ENCODE results near the gene FSTL3.
"Not testable (repeated sequence)": the region's sequence is repeated elsewhere in the genome, so short reads cannot be mapped to it uniquely, and the experiment has no call there.

Gene FSTL3

DNA sequence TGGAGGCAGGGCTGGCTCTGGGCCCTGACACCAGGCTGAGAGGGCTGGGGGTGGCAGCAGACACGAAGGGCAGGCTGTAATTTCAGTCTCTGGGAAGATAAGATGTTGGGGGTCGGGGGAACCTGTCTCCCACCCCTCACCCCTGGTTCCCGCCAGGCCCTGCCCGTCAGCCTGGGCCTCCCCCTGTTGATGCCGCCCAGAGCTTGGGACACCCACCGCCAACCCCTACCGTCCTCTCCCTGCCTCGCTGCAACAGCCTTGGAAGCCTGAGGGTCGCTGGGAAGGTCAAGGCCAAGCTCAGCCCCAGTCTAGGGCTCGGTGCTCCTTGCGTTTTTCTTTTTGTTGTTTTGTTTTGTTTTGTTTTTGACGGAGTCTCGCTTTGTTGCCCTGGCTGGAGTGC, 47.1 kb downstream of the FSTL3 start:
- no peak overlapping the region for H3K9ac ChIP-seq (ENCODE audit: low read depth, low read length)

DNA sequence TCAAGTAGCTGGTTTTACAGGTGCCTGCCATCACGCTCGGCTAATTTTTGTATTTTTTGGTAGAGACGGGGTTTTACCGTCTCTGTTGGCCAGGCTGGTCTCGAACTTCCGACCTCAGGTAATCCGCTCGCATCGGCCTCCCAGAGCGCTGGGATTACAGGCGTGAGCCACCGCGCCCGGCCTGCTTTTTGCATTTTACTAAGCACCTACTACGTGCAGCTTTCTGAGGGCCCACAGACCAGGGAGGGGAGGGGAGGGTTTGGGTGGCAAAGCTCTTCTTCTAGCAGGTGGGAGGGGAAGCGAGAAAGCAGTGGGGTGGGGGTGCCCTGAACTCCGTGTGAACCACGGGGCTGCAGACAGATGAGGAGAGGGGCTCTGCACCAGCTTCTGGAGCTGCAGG, 47.5 kb downstream of the FSTL3 start:
- Histone ChIP-seq H3K36me3 (ENCODE audit: control insufficient read depth, insufficient read depth, low read length) (no peaks in the 10 kb centered on the region), H3K9me3 (ENCODE audit: control insufficient read depth, insufficient read depth, low read length) (no peaks in the 10 kb centered on the region), H3K27ac (ENCODE audit: low read depth, low read length) (no peak overlapping the region), H3K4me3 (ENCODE audit: low read depth, low read length) (no peak overlapping the region), H3K4me1 (ENCODE audit: control insufficient read depth, insufficient read depth, low read length) (no peaks in the 10 kb centered on the region), H3K27me3 (ENCODE audit: control insufficient read depth, insufficient read depth, low read length) (no peaks in the 10 kb centered on the region), H3K9ac (ENCODE audit: low read depth, low read length) (no peak overlapping the region)

More for the DNA sequence above, 47.1 kb downstream of the FSTL3 start:
- no peak overlapping the region for H3K4me3 ChIP-seq (ENCODE audit: low read depth, low read length)
- no peaks in the 10 kb centered on the region for H3K36me3 ChIP-seq (ENCODE audit: control insufficient read depth, insufficient read depth, low read length)
- no peak overlapping the region for H3K27ac ChIP-seq (ENCODE audit: low read depth, low read length)
- H3K4me1 ChIP-seq (ENCODE audit: control insufficient read depth, insufficient read depth, low read length): no peaks in the 10 kb centered on the region
- H3K9me3 ChIP-seq (ENCODE audit: control insufficient read depth, insufficient read depth, low read length): no peaks in the 10 kb centered on the region
- H3K27me3 ChIP-seq (ENCODE audit: control insufficient read depth, insufficient read depth, low read length): no peaks in the 10 kb centered on the region

DNA sequence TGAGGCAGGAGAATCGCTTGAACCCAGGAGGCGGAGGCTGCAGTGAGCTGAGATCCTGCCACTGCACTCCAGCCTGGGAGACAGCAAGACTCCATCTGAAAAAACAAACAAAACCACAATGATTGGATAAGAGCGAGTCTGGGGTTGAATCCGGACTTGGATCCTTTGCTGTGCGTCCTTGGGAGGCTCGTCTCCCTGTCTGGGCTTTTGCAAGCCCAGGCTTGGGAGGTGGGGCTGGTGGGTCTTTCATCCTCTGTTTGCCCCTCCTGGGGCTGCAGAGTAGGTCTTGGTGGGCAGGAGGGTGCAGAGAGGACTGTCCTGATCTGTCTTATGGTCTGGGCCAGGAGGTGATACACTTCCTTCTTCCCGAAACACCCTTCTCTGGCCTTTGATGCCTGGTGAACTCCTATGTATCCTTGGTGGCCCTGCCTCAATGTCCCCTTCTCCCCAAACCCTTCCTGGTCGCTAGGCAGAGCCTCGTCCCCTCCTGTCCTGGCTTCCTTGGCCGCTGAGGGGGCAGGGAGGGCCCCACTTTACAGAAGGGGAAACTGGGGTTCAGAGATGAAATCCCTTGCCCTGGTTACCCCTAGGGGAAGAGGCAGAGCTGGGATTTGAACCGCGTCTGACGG, 49.4 kb downstream of the FSTL3 start:
- no peaks in the 10 kb centered on the region for H3K27me3 ChIP-seq (ENCODE audit: control insufficient read depth, insufficient read depth, low read length)
- H3K36me3 ChIP-seq (ENCODE audit: control insufficient read depth, insufficient read depth, low read length): no peaks in the 10 kb centered on the region

DNA sequence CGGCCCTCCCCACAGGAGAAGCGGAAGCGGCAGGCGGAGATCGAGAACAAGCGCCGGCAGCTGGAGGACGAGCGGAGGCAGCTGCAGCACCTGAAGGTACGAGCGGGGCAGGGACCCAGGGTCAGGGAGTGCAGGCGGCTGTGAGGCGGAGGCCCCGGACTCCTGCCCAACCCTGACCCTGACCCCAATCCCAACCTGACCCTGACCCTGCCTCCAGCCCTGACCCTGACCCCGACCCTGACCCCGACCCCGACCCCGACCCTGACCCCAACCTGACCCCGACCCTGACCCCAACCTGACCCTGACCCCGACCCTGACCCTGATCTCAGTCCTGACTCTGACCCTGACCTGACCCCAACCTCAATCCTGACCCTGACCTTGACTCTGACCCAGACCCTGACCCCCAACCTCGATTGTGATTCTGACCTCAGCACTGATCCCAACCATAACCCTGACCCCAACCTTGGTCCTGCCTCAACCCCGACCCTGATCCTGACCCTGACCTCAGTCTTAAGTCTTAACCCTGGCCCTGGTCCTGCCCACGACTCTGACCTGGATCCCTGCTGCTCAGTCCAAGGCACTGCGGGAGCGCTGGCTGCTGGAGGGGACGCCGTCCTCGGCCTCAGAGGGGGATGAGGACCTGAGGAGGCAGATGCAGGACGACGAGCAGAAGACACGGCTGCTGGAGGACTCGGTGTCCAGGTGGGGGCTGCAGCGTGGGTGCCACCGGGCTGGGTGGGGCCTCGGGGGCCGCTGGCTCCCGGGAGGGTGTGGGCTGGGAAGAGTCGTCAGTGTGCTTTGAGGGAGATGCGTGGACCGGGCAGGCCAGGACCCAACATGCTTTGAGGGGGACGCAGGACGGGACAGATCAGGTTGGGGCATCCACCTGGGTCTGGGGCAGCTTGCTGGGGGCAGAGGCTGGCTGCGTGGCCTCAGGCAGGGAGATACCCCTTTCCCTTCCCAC, 51.1 kb downstream of the FSTL3 start:
- Histone ChIP-seq H3K4me1 (ENCODE audit: control insufficient read depth, insufficient read depth, low read length) (no peaks in the 10 kb centered on the region), H3K9me3 (ENCODE audit: control insufficient read depth, insufficient read depth, low read length) (no peaks in the 10 kb centered on the region), H3K27me3 (ENCODE audit: control insufficient read depth, insufficient read depth, low read length) (no peaks in the 10 kb centered on the region), H3K9ac (ENCODE audit: low read depth, low read length) (no peak overlapping the region), H3K4me3 (ENCODE audit: low read depth, low read length) (no peak overlapping the region), H3K36me3 (ENCODE audit: control insufficient read depth, insufficient read depth, low read length) (no peaks in the 10 kb centered on the region), H3K27ac (ENCODE audit: low read depth, low read length) (no peak overlapping the region)

More for the DNA sequence above, 49.4 kb downstream of the FSTL3 start:
- no peak overlapping the region for H3K4me3 ChIP-seq (ENCODE audit: low read depth, low read length)
- no peak overlapping the region for H3K27ac ChIP-seq (ENCODE audit: low read depth, low read length)
- H3K9ac ChIP-seq (ENCODE audit: low read depth, low read length): no peak overlapping the region
- H3K9me3 ChIP-seq (ENCODE audit: control insufficient read depth, insufficient read depth, low read length): no peaks in the 10 kb centered on the region
- no peaks in the 10 kb centered on the region for H3K4me1 ChIP-seq (ENCODE audit: control insufficient read depth, insufficient read depth, low read length)

DNA sequence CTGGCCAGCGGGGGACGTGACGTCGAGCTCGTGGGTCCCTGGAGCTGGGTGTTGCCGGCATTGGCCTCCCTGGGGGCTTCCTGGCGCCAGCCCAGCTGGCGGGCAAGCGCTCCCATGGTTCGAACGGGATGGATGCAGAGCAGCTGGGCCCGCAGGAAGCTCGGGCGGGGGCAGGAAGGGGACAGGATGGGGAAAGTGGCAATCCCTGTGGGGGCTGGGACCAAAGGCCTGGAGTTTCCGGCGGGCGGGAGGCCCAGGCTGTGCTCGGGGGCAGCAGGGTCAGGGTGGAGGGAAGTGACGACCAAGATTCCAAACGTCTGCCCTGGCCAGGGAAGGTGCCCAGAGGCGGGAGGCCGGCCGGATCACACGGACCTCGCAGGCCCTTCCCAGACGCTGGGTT, 51.8 kb downstream of the FSTL3 start:
- no peaks in the 10 kb centered on the region for H3K36me3 ChIP-seq (ENCODE audit: control insufficient read depth, insufficient read depth, low read length)
- H3K27me3 ChIP-seq (ENCODE audit: control insufficient read depth, insufficient read depth, low read length): no peaks in the 10 kb centered on the region
- H3K9ac ChIP-seq (ENCODE audit: low read depth, low read length): no peak overlapping the region
- H3K4me3 ChIP-seq (ENCODE audit: low read depth, low read length): no peak overlapping the region
- H3K27ac ChIP-seq (ENCODE audit: low read depth, low read length): no peak overlapping the region
- H3K4me1 ChIP-seq (ENCODE audit: control insufficient read depth, insufficient read depth, low read length): no peaks in the 10 kb centered on the region
- H3K9me3 ChIP-seq (ENCODE audit: control insufficient read depth, insufficient read depth, low read length): no peaks in the 10 kb centered on the region

DNA sequence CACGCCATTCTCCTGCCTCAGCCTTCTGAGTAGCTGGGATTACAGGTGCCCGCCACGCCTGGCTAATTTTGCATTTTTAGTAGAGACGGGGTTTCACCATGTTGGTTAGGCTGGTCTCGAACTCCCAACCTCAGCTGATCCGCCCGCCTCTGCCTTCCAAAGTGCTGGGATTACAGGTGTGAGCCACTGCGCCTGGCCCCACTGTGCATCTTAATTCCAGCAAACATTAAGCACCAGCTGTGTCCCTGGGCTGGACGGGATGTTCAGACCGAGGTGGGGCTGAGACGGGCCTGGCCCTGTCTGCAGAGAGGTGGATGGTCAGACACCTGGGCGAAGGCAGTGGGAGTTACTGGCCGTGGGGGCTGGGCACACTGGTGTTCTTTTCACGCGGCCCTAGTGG, 53.4 kb downstream of the FSTL3 start:
- H3K4me1 ChIP-seq (ENCODE audit: control insufficient read depth, insufficient read depth, low read length); H3K9ac ChIP-seq (ENCODE audit: low read depth, low read length); H3K9me3 ChIP-seq (ENCODE audit: control insufficient read depth, insufficient read depth, low read length); H3K27me3 ChIP-seq (ENCODE audit: control insufficient read depth, insufficient read depth, low read length); H3K4me3 ChIP-seq (ENCODE audit: low read depth, low read length); H3K36me3 ChIP-seq (ENCODE audit: control insufficient read depth, insufficient read depth, low read length); H3K27ac ChIP-seq (ENCODE audit: low read depth, low read length): not testable (repeated sequence)

DNA sequence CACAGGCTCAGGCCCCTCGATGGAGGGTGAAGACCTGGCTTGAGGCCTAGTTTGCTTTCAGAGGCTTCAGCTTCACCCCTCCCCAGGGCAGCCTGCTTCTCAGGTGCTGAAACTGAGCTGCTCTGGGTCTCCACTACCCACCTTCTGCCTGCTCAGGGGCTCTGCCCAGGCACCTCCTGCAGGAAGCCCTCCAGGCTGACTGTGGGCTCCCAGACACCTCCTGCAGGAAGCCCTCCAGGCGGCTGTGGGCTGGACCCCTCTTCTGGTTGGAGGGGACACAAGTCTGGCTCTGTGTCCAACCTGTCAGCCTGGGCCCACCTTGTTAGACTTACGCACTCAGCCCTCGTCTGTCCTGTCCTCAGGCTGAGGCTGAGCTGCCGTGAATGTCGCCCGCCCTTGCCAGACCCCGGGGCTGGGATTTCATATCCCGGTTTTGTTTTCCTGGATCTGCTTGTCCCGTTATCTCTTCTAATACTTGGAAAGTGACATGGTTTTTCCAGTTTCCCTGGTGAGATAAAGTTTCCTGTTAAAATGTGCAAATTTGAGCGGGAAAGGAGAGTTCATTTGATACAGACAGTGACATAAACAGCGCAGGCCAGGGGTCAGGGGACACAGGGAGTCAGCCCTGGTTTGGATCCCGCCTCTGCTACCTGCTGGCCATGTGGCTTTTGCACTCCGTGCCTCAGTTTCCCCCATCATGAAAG, 53.9 kb downstream of the FSTL3 start:
- Histone ChIP-seq H3K36me3 (ENCODE audit: control insufficient read depth, insufficient read depth, low read length) (no peaks in the 10 kb centered on the region), H3K4me3 (ENCODE audit: low read depth, low read length) (no peak overlapping the region), H3K27ac (ENCODE audit: low read depth, low read length) (no peak overlapping the region), H3K9me3 (ENCODE audit: control insufficient read depth, insufficient read depth, low read length) (no peaks in the 10 kb centered on the region), H3K4me1 (ENCODE audit: control insufficient read depth, insufficient read depth, low read length) (no peaks in the 10 kb centered on the region), H3K27me3 (ENCODE audit: control insufficient read depth, insufficient read depth, low read length) (no peaks in the 10 kb centered on the region), H3K9ac (ENCODE audit: low read depth, low read length) (no peak overlapping the region)

DNA sequence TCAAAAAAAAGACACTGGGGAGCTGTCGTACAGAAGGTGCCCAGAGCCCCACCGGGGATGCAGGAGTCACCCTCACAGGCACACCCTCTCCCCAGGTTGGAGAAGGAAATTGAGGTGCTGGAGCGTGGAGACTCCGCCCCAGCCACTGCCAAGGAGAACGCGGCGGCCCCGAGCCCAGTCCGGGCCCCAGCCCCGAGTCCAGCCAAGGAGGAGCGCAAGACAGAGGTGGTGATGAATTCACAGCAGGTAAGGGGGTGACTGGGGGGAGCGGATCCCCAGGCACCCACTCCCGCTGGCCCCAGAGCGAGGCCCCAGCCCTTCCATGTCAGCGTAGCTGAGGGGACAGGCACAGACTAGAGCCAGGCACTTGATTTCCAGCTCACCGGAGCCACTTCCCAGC, 54.8 kb downstream of the FSTL3 start:
- Histone ChIP-seq H3K9me3 (ENCODE audit: control insufficient read depth, insufficient read depth, low read length) (no peaks in the 10 kb centered on the region), H3K27ac (ENCODE audit: low read depth, low read length) (no peak overlapping the region), H3K4me3 (ENCODE audit: low read depth, low read length) (no peak overlapping the region), H3K4me1 (ENCODE audit: control insufficient read depth, insufficient read depth, low read length) (no peaks in the 10 kb centered on the region), H3K27me3 (ENCODE audit: control insufficient read depth, insufficient read depth, low read length) (no peaks in the 10 kb centered on the region), H3K36me3 (ENCODE audit: control insufficient read depth, insufficient read depth, low read length) (no peaks in the 10 kb centered on the region), H3K9ac (ENCODE audit: low read depth, low read length) (no peak overlapping the region)

DNA sequence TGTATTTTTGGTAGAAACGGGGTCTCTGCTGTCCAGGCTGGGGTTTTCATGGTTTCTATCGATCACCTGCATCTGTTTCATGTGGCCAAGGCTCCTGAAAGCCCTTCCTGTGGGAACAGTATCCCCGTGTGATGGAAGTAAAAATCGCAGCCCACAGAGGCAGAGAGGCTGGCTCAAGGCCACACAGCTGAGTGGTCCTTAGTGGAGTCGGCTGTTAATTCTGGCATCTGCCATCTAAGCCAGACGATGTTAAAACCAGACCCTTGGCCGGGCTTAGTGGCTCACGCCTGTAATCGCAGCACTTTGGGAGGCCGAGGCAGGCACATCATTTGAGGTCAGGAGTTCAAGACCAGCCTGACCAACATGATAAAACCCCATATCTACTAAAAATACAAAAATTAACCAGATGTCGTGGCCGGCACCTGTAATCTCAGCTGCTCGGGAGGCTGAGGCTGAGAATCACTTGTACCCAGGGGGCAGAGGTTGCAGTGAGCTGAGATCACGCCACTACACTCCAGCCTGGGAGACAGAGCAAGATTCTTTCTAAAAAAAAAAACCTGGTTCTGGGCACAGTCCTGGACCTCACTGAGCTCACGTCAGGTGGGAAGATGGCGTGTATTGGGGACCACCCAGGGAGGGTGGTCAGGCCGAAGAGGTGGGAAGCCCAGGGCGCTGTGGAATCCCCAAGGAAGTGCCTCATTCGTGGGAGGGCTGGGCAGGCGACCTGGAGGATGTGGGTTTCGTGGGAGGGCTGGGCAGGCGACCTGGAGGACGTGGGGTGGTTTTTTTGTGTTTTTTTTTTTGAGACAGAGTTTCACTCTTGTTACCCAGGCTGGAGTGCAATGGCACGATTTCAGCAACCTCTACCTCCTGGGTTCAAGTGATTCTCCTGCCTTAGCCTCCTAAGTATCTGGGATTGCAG, 56.2 kb downstream of the FSTL3 start:
- Histone ChIP-seq H3K4me3 (ENCODE audit: low read depth, low read length) (no peak overlapping the region), H3K27ac (ENCODE audit: low read depth, low read length) (no peak overlapping the region), H3K27me3 (ENCODE audit: control insufficient read depth, insufficient read depth, low read length) (no peaks in the 10 kb centered on the region), H3K9ac (ENCODE audit: low read depth, low read length) (no peak overlapping the region), H3K36me3 (ENCODE audit: control insufficient read depth, insufficient read depth, low read length) (no peaks in the 10 kb centered on the region), H3K4me1 (ENCODE audit: control insufficient read depth, insufficient read depth, low read length) (no peaks in the 10 kb centered on the region), H3K9me3 (ENCODE audit: control insufficient read depth, insufficient read depth, low read length) (no peaks in the 10 kb centered on the region)
